GM12878 (cell line): ENCODE data around the gene POLR3E. TPM values are rescaled to one million over a fixed set of nuclear protein-coding genes. Genes with fewer than 3 reads are reported as not detected.
A peak's percentile ranks its signal among the peaks of the same experiment; 100 is the strongest.

Experiments
- ATAC-seq: fragments of 200-7000 bp; cut with Tn5 transposase; 3 replicates; pipeline ENCODE4 v1.9.1; 2020; ENCODE audit warnings: mild to moderate bottlenecking, moderate library complexity
- BruUV-seq: library from RNA; stranded (reverse); fragments of 400-500 nt; replicated peaks from 2 replicates; lab custom pipeline; 2021; lab: Mats Ljungman, UMichigan
- CTCF ChIA-PET: fragments of 300-600 bp; sonication (Branson Sonifier 250); formaldehyde crosslinking; extraction: SDS; loops from one replicate; lab custom pipeline; 2021; ENCODE audit warnings: inconsistent platforms; lab: Yijun Ruan, JAX
- POLR2A ChIA-PET: fragments of 350-600 bp; formaldehyde crosslinking; extraction: SDS; loops from one replicate; lab custom pipeline; 2021; ENCODE audit warnings: inconsistent platforms; lab: Charles Lee
- RAD21 ChIA-PET: fragments of 300-600 bp; sonication (Branson Sonifier 250); formaldehyde crosslinking; loops from one replicate; lab custom pipeline; 2023; ENCODE audit warnings: antibody characterized with exemption; ENCODE audit not compliant: unreplicated experiment; lab: Charles Lee
- SMC1A ChIA-PET: fragments of 300-600 bp; sonication (Branson Sonifier 250); formaldehyde crosslinking; loops from one replicate; lab custom pipeline; 2023; ENCODE audit not compliant: unreplicated experiment, uncharacterized antibody; lab: Charles Lee
- DNase-seq: peaks from one replicate; pipeline ENCODE4 v3.0.0-alpha.2; 2011; ENCODE audit warnings: low read depth, low spot score
- FAIRE-seq: peaks from 3 replicates; lab custom pipeline; 2011; peaks lifted over from hg19 to GRCh38; lab: Jason Lieb, UNC
- H2AFZ ChIP-seq: 2 replicates; pipeline ENCODE4 v1.6.0; 2011; ENCODE audit warnings: low read depth, low read length, control low read depth; ENCODE audit not compliant: control insufficient read depth
- H3K27ac ChIP-seq: 2 replicates; pipeline ENCODE4 v1.5.1; 2011; ENCODE audit warnings: control low read depth; ENCODE audit not compliant: control insufficient read depth, insufficient read depth
- H3K27me3 ChIP-seq, 2 experiments: replicated peaks in 1 of 2; 2 replicates each; pipeline versions ENCODE4 v1.6.0 to v1.6.1; 2011; ENCODE audit warnings: low read length in 1 of 2; ENCODE audit not compliant: control insufficient read depth in 2 of 2, insufficient read depth in 2 of 2
- H3K36me3 ChIP-seq, 2 experiments: 2 replicates each; pipeline ENCODE4 v1.5.1; 2011; ENCODE audit warnings: low read length in 1 of 2; ENCODE audit not compliant: control insufficient read depth in 2 of 2, insufficient read depth in 2 of 2
- H3K4me1 ChIP-seq: 2 replicates; pipeline ENCODE4 v1.6.1; 2011; ENCODE audit warnings: mild to moderate bottlenecking, low read length, moderate library complexity, mixed read lengths; ENCODE audit not compliant: control insufficient read depth, insufficient read depth
- H3K4me2 ChIP-seq: 2 replicates; pipeline ENCODE4 v1.6.0; 2011; ENCODE audit warnings: control low read depth; ENCODE audit not compliant: control insufficient read depth, insufficient read depth
- H3K4me3 ChIP-seq: fragments of 200-600 bp; sonication (generic); 2 replicates; pipeline ENCODE4 v1.5.1; 2016
- H3K79me2 ChIP-seq: 2 replicates; pipeline ENCODE4 v1.6.0; 2011; ENCODE audit warnings: low read length; ENCODE audit not compliant: control insufficient read depth, insufficient read depth
- H3K9ac ChIP-seq: 2 replicates; pipeline ENCODE4 v1.8.0; 2011; ENCODE audit warnings: low read length, control low read depth, mixed read lengths; ENCODE audit not compliant: control insufficient read depth, insufficient read depth
- H3K9me3 ChIP-seq: replicated peaks from 3 replicates; pipeline ENCODE4 v1.5.1; 2011; ENCODE audit warnings: mild to moderate bottlenecking, low read length; ENCODE audit not compliant: control insufficient read depth, insufficient read depth
- H4K20me1 ChIP-seq: 2 replicates; pipeline ENCODE4 v1.6.0; 2011; ENCODE audit not compliant: control insufficient read depth, insufficient read depth
- EED ChIP-seq: sonication (generic); IDR thresholded peaks from 2 replicates; pipeline ENCODE4 v1.6.1; 2016; ENCODE audit warnings: antibody characterized with exemption, low read depth
- JUND ChIP-seq: IDR thresholded peaks from 2 replicates; pipeline ENCODE4 v1.6.1; 2012; ENCODE audit warnings: low read depth, mild to moderate bottlenecking, low read length, improper control_type of control experiment, moderate library complexity
- MEF2B ChIP-seq: fragments of 450-650 bp; IDR thresholded peaks from 2 replicates; pipeline ENCODE4 v1.6.1; 2018; ENCODE audit warnings: mild to moderate bottlenecking, moderate library complexity; ENCODE audit not compliant: partially characterized antibody, poor library complexity, severe bottlenecking
- MLLT1 ChIP-seq: fragments of 450-650 bp; IDR thresholded peaks from 2 replicates; pipeline ENCODE4 v1.6.1; 2016; ENCODE audit warnings: mild to moderate bottlenecking
- MTA2 ChIP-seq: fragments of 450-650 bp; IDR thresholded peaks from 2 replicates; pipeline ENCODE4 v1.6.1; 2016; ENCODE audit warnings: low read depth, mild to moderate bottlenecking, moderate library complexity
- PRDM15 ChIP-seq: fragments of 450-650 bp; formaldehyde crosslinking; IDR thresholded peaks from 2 replicates; pipeline ENCODE4 v1.4.0; 2020; ENCODE audit warnings: mild to moderate bottlenecking, moderate library complexity
- WGBS: methylation state at CpG from one replicate; pipeline ENCODE4 v1.1.6; 2016; ENCODE audit warnings: low lambda C conversion rate; ENCODE audit not compliant: insufficient replicate concordance, insufficient coverage; ENCODE audit errors: missing lambda C conversion rate; 5-methylcytosine and 5-hydroxymethylcytosine counted together
- in situ Hi-C: fragments of 300-500 bp; cut with MboI; formaldehyde crosslinking; loops from 9 replicates; pipeline ENCODE4 v1.14.3; 2018; ENCODE audit warnings: mixed read lengths
- intact Hi-C: fragments of 100-400 bp; cut with micrococcal nuclease; formaldehyde crosslinking; loops from one replicate; pipeline ENCODE4 v1.14.2; 2022; ENCODE audit not compliant: unreplicated experiment
- polyA plus RNA-seq, 11 experiments: library from polyadenylated mRNA; depleted of rRNA in 4 of 11; unstranded in 6 of 11; stranded (reverse) in 5 of 11; fragments of >200 nt; fragmentation: Nextera tagmentation in 4 of 11; fragmentation: Illumina TruSeq in 1 of 11; extraction: Ambion mirVana in 4 of 11; extraction: Trizol in 1 of 11; gene quantifications; 1 replicate in 1 of 11; 2 replicates in 10 of 11; pipeline versions ENCODE4 v1.2.1 to v1.2.3, GENCODE V29; 2011 to 2016; ENCODE audit warnings: inconsistent platforms in 2 of 11, missing spikeins in 2 of 11, low read depth in 1 of 11
- total RNA-seq, 4 experiments: library from RNA; depleted of rRNA in 3 of 4; stranded (reverse); fragments of >200 nt in 3 of 4; fragmentation: Illumina TruSeq in 1 of 4; extraction: Trizol in 1 of 4; gene quantifications; 2 replicates each; pipeline versions ENCODE4 v1.2.1 to v1.2.3, GENCODE V29; 2013 to 2021
- TF ChIP-seq, protein P1 (sequence below): fragments of 450-650 bp; conservative IDR thresholded peaks from 2 replicates; pipeline ENCODE4 v1.6.1; 2017; ENCODE audit warnings: mild to moderate bottlenecking, moderate library complexity

The POLR3E gene
- total and polyA plus RNA-seq, 10 of the 15 experiments (the other 5 are each of a cell fraction or from before 2014, with no cell fraction given): 11.1 to 79.5 (median 39.7) TPM

DNA sequence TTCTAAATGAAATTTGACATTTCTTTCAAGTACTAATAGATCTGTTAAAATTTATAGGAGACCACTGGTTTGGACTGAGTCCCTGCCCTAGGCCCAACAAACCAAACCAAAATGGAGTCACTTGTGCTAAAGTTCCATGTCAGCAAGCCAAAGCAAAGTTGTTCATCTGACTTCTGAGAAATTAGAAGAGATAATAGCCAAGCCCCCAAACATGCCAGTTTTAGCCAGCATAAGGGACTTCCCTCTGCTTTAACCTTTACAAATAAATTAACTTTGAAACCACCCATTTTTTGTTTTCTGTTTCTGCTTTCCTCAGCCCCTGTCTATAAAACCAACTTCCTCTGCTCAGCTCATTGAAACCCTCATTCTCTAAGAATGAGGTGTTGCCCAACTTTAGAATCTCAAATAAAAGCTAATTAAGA lies 58.3 kb downstream of the POLR3E start (continued):
- peak; percentile 99 for TF ChIP-seq PRDM15 (CRISPR knock-in tag)
- TF ChIP-seq JUND: no peak
- TF ChIP-seq, all 136 proteins: peak for 23

GRCh38 chr16:22356930-22357634 lies 59.9 kb downstream of the POLR3E start:
- peaks cover 14% of the 10 kb centered on the region for H3K79me2 ChIP-seq
- TF ChIP-seq EED (0 out of 2 replicates have a peak, but pooled peaks have one; percentile 21), MLLT1 (no peak), MTA2 (peak; percentile 71), MEF2B (peak; percentile 91), PRDM15 (CRISPR knock-in tag) (no peak)
- TF ChIP-seq, protein P1, sequence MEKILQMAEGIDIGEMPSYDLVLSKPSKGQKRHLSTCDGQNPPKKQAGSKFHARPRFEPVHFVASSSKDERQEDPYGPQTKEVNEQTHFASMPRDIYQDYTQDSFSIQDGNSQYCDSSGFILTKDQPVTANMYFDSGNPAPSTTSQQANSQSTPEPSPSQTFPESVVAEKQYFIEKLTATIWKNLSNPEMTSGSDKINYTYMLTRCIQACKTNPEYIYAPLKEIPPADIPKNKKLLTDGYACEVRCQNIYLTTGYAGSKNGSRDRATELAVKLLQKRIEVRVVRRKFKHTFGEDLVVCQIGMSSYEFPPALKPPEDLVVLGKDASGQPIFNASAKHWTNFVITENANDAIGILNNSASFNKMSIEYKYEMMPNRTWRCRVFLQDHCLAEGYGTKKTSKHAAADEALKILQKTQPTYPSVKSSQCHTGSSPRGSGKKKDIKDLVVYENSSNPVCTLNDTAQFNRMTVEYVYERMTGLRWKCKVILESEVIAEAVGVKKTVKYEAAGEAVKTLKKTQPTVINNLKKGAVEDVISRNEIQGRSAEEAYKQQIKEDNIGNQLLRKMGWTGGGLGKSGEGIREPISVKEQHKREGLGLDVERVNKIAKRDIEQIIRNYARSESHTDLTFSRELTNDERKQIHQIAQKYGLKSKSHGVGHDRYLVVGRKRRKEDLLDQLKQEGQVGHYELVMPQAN: 0 out of 2 replicates have a peak, but pooled peaks have one; percentile 33

More at GRCh38 chr16:22356930-22357634, 59.9 kb downstream of the POLR3E start:
- Histone ChIP-seq H3K4me3 (no peak overlapping the region), H3K4me2 (peak overlapping the region; percentile 61), H3K27me3 (no peaks in the 10 kb centered on the region), H3K9me3 (no peaks in the 10 kb centered on the region; the same call in 2 of the 3 replicates), H3K9ac (peak overlapping the region; percentile 30), H3K27ac (peak overlapping the region; percentile 86), H2AFZ (no peak overlapping the region), H4K20me1 (no peaks in the 10 kb centered on the region), H3K4me1 (peaks cover 40% of the 10 kb centered on the region), H3K36me3 (peaks cover 1 to 3% of the 10 kb centered on the region in 2 experiments)
- FAIRE-seq (no peak), DNase-seq (peak; percentile 52), ATAC-seq (peak; percentile 52)
- in situ Hi-C loops: no loop called here
- intact Hi-C loops: no loop called here
- BruUV-seq: no TSS peak
- ChIA-PET SMC1A (interaction anchor here (0.7 to 9.1 kb wide), 3 partner anchors 15 to 46 kb away, joined by 3 to 205 read pairs (median 3); partner anchors contain the start of gene CDR2), RAD21 (interaction anchor here (0.6 to 7.2 kb wide), 5 partner anchors 9 to 57 kb away, joined by 3 to 64 read pairs (median 3); partner anchors contain the start of gene CDR2), CTCF (interaction anchor here (1.3 to 5.8 kb wide), 3 partner anchors 11 to 56 kb away, joined by 5 to 26 read pairs (median 5); no protein-coding TSS in a partner anchor), POLR2A (interaction anchor here (0.5 to 10.9 kb wide), 3 partner anchors 12 to 338 kb away, joined by 4 to 185 read pairs (median 7); partner anchors contain the start of gene CDR2)
- WGBS: 74% methylated on average over 7 of the region's 7 CpGs
